Tibial artery (tissue), 4 donors: ENCODE measurements around the gene ACSL6.

Experiments
- DNase-seq, 2 donors: peaks; one replicate each; pipeline ENCODE4 v3.0.0-alpha.2; 2019
- H3K27ac ChIP-seq, 2 donors: fragments of 200-600 bp; sonication (generic) in 1 of 2; 1 replicate in 1 of 2; 2 replicates in 1 of 2; pipeline ENCODE4 v1.5.1; 2018 to 2019; ENCODE audit warnings: mild to moderate bottlenecking in 1 of 2
- H3K27me3 ChIP-seq, 2 donors: fragments of 200-600 bp; sonication (generic) in 1 of 2; one replicate each; pipeline versions ENCODE4 v1.5.1 to v1.6.0; 2016 to 2019
- H3K36me3 ChIP-seq, 3 donors: fragments of 200-600 bp; sonication (generic) in 2 of 3; one replicate each; pipeline ENCODE4 v1.5.1; 2016 to 2019; ENCODE audit warnings: mild to moderate bottlenecking in 2 of 3
- H3K4me1 ChIP-seq, 4 donors: fragments of 200-600 bp; sonication (generic) in 2 of 4; 1 replicate in 3 of 4; 2 replicates in 1 of 4; pipeline ENCODE4 v1.5.1; 2016 to 2019
- H3K4me3 ChIP-seq, 2 donors: fragments of 200-600 bp; sonication (generic) in 1 of 2; 1 replicate in 1 of 2; 2 replicates in 1 of 2; pipeline ENCODE4 v1.5.1; 2018 to 2019; ENCODE audit warnings: mild to moderate bottlenecking in 2 of 2
- H3K9me3 ChIP-seq, 3 donors: fragments of 200-600 bp; sonication (generic) in 1 of 3; one replicate each; pipeline ENCODE4 v1.5.1; 2016 to 2019
- intact Hi-C: fragments of 100-400 bp; cut with DNase I; formaldehyde crosslinking; loops from one replicate; pipeline ENCODE4 v1.15.0; 2023; ENCODE audit warnings: low total_unique reads
- TF ChIP-seq, protein P1 (sequence below), 2 experiments: fragments of 200-600 bp in 1 of 2; fragments of 450-650 bp in 1 of 2; IDR thresholded peaks; one replicate each; pipeline ENCODE4 v1.5.1; 2017 to 2019; ENCODE audit warnings: antibody characterized with exemption in 2 of 2, mild to moderate bottlenecking in 1 of 2, moderate library complexity in 1 of 2

The ACSL6 gene

GRCh38 chr5:131993676-131994075 is 17.8 kb downstream of the ACSL6 start:
- Histone ChIP-seq H3K27me3 (no peaks in the 10 kb centered on the region), H3K9me3 (no peaks in the 10 kb centered on the region), H3K27ac (no peak overlapping the region), H3K36me3 (no peaks in the 10 kb centered on the region), H3K4me1 (no peaks in the 10 kb centered on the region), H3K4me3 (no peak overlapping the region)
- TF ChIP-seq, protein P1, sequence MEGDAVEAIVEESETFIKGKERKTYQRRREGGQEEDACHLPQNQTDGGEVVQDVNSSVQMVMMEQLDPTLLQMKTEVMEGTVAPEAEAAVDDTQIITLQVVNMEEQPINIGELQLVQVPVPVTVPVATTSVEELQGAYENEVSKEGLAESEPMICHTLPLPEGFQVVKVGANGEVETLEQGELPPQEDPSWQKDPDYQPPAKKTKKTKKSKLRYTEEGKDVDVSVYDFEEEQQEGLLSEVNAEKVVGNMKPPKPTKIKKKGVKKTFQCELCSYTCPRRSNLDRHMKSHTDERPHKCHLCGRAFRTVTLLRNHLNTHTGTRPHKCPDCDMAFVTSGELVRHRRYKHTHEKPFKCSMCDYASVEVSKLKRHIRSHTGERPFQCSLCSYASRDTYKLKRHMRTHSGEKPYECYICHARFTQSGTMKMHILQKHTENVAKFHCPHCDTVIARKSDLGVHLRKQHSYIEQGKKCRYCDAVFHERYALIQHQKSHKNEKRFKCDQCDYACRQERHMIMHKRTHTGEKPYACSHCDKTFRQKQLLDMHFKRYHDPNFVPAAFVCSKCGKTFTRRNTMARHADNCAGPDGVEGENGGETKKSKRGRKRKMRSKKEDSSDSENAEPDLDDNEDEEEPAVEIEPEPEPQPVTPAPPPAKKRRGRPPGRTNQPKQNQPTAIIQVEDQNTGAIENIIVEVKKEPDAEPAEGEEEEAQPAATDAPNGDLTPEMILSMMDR (IDR thresholded peaks at IDR 0.05), result no peak
- intact Hi-C loops, result no loop called here
- no peak for DNase-seq

- intact Hi-C loops, result no loop called here
These were observed 19.1 kb downstream of the ACSL6 start for GRCh38 chr5:131992370-131992769.

GRCh38 chr5:131991593-131992324 is 19.7 kb downstream of the ACSL6 start:
- no peak for DNase-seq
- TF ChIP-seq, protein P1 (IDR thresholded peaks at IDR 0.05), result no peak
- Histone ChIP-seq H3K9me3 (no peaks in the 10 kb centered on the region), H3K4me3 (no peak overlapping the region), H3K4me1 (no peaks in the 10 kb centered on the region), H3K27me3 (no peaks in the 10 kb centered on the region), H3K27ac (no peak overlapping the region), H3K36me3 (no peaks in the 10 kb centered on the region)
- intact Hi-C loops, result no loop called here

More at GRCh38 chr5:131992370-131992769, 19.1 kb downstream of the ACSL6 start:
- Histone ChIP-seq H3K27ac (no peak overlapping the region), H3K4me3 (no peak overlapping the region), H3K27me3 (no peaks in the 10 kb centered on the region), H3K4me1 (no peaks in the 10 kb centered on the region), H3K36me3 (no peaks in the 10 kb centered on the region), H3K9me3 (no peaks in the 10 kb centered on the region)
- no peak for DNase-seq
- TF ChIP-seq, protein P1 (IDR thresholded peaks at IDR 0.05), result no peak

- TF ChIP-seq, protein P1 (IDR thresholded peaks at IDR 0.05), result no peak
- Histone ChIP-seq H3K4me1 (no peaks in the 10 kb centered on the region), H3K27ac (no peak overlapping the region), H3K4me3 (no peak overlapping the region), H3K27me3 (no peaks in the 10 kb centered on the region), H3K9me3 (no peaks in the 10 kb centered on the region), H3K36me3 (no peaks in the 10 kb centered on the region)
- intact Hi-C loops, result no loop called here
- DNase-seq, result no peak
These were observed 20.7 kb downstream of the ACSL6 start for GRCh38 chr5:131990716-131991115.

GRCh38 chr5:131988601-131989000 is 22.9 kb downstream of the ACSL6 start:
- no peak overlapping the region for H3K27ac ChIP-seq
- intact Hi-C loops, result no loop called here
- DNase-seq, result no peak
- no peaks in the 10 kb centered on the region for H3K27me3 ChIP-seq
- no peaks in the 10 kb centered on the region for H3K9me3 ChIP-seq
- no peak overlapping the region for H3K4me3 ChIP-seq
- peaks cover 0 to 4% (median under 1%) of the 10 kb centered on the region in 4 donors for H3K4me1 ChIP-seq
- TF ChIP-seq, protein P1 (IDR thresholded peaks at IDR 0.05), result no peak
- no peaks in the 10 kb centered on the region for H3K36me3 ChIP-seq
